Astrocyte (in vitro differentiated cells and primary cell): ENCODE data around the gene TIGAR. TPM values are rescaled to one million over a fixed set of nuclear protein-coding genes. Genes with fewer than 3 reads are reported as not detected.

Experiments
- DNase-seq: peaks from one replicate; pipeline ENCODE4 v3.0.0-alpha.2; 2010; ENCODE audit warnings: low read depth
- FAIRE-seq: peaks from 2 replicates; lab custom pipeline; 2011; peaks lifted over from hg19 to GRCh38; lab: Jason Lieb, UNC
- H2AFZ ChIP-seq: 2 replicates; pipeline ENCODE4 v1.6.0; 2012; ENCODE audit warnings: low read depth, low read length, inconsistent platforms
- H3K27ac ChIP-seq: 2 replicates; pipeline ENCODE4 v1.5.1; 2011; ENCODE audit warnings: low read depth, low read length, inconsistent platforms
- H3K27me3 ChIP-seq: 2 replicates; pipeline ENCODE4 v1.6.0; 2011; ENCODE audit warnings: low read length, inconsistent platforms; ENCODE audit not compliant: insufficient read depth
- H3K36me3 ChIP-seq: 2 replicates; pipeline ENCODE4 v1.5.1; 2011; ENCODE audit warnings: low read length, inconsistent platforms; ENCODE audit not compliant: insufficient read depth
- H3K4me1 ChIP-seq: 2 replicates; pipeline ENCODE4 v1.5.1; 2011; ENCODE audit warnings: low read length, inconsistent platforms; ENCODE audit not compliant: insufficient read depth
- H3K4me2 ChIP-seq: 2 replicates; pipeline ENCODE4 v1.6.0; 2012; ENCODE audit warnings: low read length, inconsistent platforms
- H3K4me3 ChIP-seq: 2 replicates; pipeline ENCODE4 v1.5.1; 2011; ENCODE audit warnings: low read depth, mild to moderate bottlenecking, low read length, inconsistent platforms; ENCODE audit not compliant: insufficient read depth
- H3K79me2 ChIP-seq: 2 replicates; pipeline ENCODE4 v1.6.0; 2012; ENCODE audit warnings: mild to moderate bottlenecking, low read length, inconsistent platforms; ENCODE audit not compliant: insufficient read depth
- H3K9ac ChIP-seq: 2 replicates; pipeline ENCODE4 v1.6.0; 2012; ENCODE audit warnings: mild to moderate bottlenecking, low read length, inconsistent platforms
- H3K9me3 ChIP-seq: 2 replicates; pipeline ENCODE4 v1.5.1; 2012; ENCODE audit warnings: low read depth, mild to moderate bottlenecking, low read length, inconsistent platforms; ENCODE audit not compliant: insufficient read depth
- H4K20me1 ChIP-seq: 2 replicates; pipeline ENCODE4 v1.6.0; 2012; ENCODE audit warnings: low read length, inconsistent platforms; ENCODE audit not compliant: insufficient read depth
- H3K27ac Mint-ChIP-seq: one replicate; pipeline ENCODE4 v1.8.0; 2021; ENCODE audit warnings: mild to moderate bottlenecking, mixed read lengths; ENCODE audit not compliant: unreplicated experiment
- H3K27me3 Mint-ChIP-seq: one replicate; pipeline ENCODE4 v1.8.0; 2021; ENCODE audit warnings: low read depth, mixed read lengths; ENCODE audit not compliant: unreplicated experiment
- H3K36me3 Mint-ChIP-seq: one replicate; pipeline ENCODE4 v1.8.0; 2021; ENCODE audit warnings: low read depth, mixed read lengths; ENCODE audit not compliant: unreplicated experiment
- H3K4me1 Mint-ChIP-seq: one replicate; pipeline ENCODE4 v1.8.0; 2021; ENCODE audit warnings: low read depth, mixed read lengths; ENCODE audit not compliant: unreplicated experiment
- H3K4me3 Mint-ChIP-seq: one replicate; pipeline ENCODE4 v1.8.0; 2021; ENCODE audit warnings: mild to moderate bottlenecking, moderate library complexity, mixed read lengths; ENCODE audit not compliant: unreplicated experiment
- H3K9me3 Mint-ChIP-seq: one replicate; pipeline ENCODE4 v1.8.0; 2021; ENCODE audit warnings: mild to moderate bottlenecking, mixed read lengths; ENCODE audit not compliant: unreplicated experiment
- CTCF ChIP-seq: IDR thresholded peaks from 2 replicates; pipeline ENCODE4 v1.5.1; 2011; ENCODE audit warnings: low read depth, mild to moderate bottlenecking, inconsistent platforms, low read length, moderate library complexity; ENCODE audit not compliant: insufficient read depth
- EZH2 ChIP-seq: IDR thresholded peaks from 2 replicates; pipeline ENCODE4 v1.6.1; 2012; ENCODE audit warnings: mild to moderate bottlenecking, low read length, inconsistent platforms; ENCODE audit not compliant: insufficient read depth
- total RNA-seq: library from RNA; stranded (reverse); gene quantifications from 2 replicates; pipeline ENCODE4 v1.2.1, GENCODE V29; 2021

TIGAR gene
- total RNA-seq, 1 donor from 2014 or later, result 91.7 TPM

- peak overlapping the region; percentile 98 for H3K27ac Mint-ChIP-seq
Measured at GRCh38 chr12:4276524-4277204, 44.3 kb upstream of the TIGAR start.

DNA sequence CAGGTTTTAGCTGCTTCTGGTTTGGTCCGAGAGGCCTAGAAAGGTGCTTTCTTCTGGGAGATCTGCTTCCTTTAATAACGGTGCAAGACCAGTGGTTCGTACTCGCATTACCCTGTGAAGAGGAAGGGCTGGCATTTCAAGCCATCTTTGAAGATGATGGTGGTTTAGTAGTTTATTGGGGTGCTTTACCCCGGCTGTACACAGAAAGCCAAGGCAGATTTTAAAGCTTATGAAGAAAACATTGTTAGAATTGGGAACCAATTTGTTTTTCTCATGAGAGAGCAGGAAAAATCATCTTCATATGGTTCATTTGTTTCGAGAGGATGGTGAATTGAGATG lies 43.8 kb upstream of the TIGAR start:
- H3K9ac ChIP-seq, result peak overlapping the region; percentile 35
- Mint-ChIP-seq H3K9me3 (no peaks in the 10 kb centered on the region), H3K4me1 (peaks cover 48% of the 10 kb centered on the region), H3K27ac (peak overlapping the region; percentile 98), H3K36me3 (peaks cover 36% of the 10 kb centered on the region), H3K27me3 (no peaks in the 10 kb centered on the region), H3K4me3 (peak overlapping the region; percentile 98)
- peaks cover 65% of the 10 kb centered on the region for H3K27me3 ChIP-seq
- no peaks in the 10 kb centered on the region for H3K9me3 ChIP-seq
- no peak overlapping the region for H3K4me3 ChIP-seq
- H3K4me2 ChIP-seq, result peak overlapping the region; percentile 43
- TF ChIP-seq EZH2 (no peak), CTCF (no peak)
- H3K36me3 ChIP-seq, result no peaks in the 10 kb centered on the region
- peaks cover 33% of the 10 kb centered on the region for H4K20me1 ChIP-seq
- H3K79me2 ChIP-seq, result no peaks in the 10 kb centered on the region
- H2AFZ ChIP-seq, result no peak overlapping the region
- FAIRE-seq (no peak), DNase-seq (no peak)
- no peak overlapping the region for H3K27ac ChIP-seq
- H3K4me1 ChIP-seq, result peaks cover 18% of the 10 kb centered on the region

More at GRCh38 chr12:4276524-4277204, 44.3 kb upstream of the TIGAR start:
- Histone ChIP-seq H3K9ac (peak overlapping the region; percentile 35), H3K4me2 (peak overlapping the region; percentile 43), H4K20me1 (peaks cover 32% of the 10 kb centered on the region), H2AFZ (no peak overlapping the region), H3K4me1 (peaks cover 19% of the 10 kb centered on the region), H3K27ac (no peak overlapping the region), H3K27me3 (peaks cover 68% of the 10 kb centered on the region), H3K4me3 (no peak overlapping the region), H3K79me2 (no peaks in the 10 kb centered on the region), H3K9me3 (no peaks in the 10 kb centered on the region), H3K36me3 (no peaks in the 10 kb centered on the region)
- TF ChIP-seq EZH2 (peak; percentile 6), CTCF (peak; percentile 85)
- H3K4me1 Mint-ChIP-seq, result peaks cover 44% of the 10 kb centered on the region
- DNase-seq, result peak; percentile 65
- H3K27me3 Mint-ChIP-seq, result no peaks in the 10 kb centered on the region
- peaks cover 34% of the 10 kb centered on the region for H3K36me3 Mint-ChIP-seq
- H3K9me3 Mint-ChIP-seq, result no peaks in the 10 kb centered on the region
- H3K4me3 Mint-ChIP-seq, result peak overlapping the region; percentile 98
- FAIRE-seq, result peak; percentile 26

DNA sequence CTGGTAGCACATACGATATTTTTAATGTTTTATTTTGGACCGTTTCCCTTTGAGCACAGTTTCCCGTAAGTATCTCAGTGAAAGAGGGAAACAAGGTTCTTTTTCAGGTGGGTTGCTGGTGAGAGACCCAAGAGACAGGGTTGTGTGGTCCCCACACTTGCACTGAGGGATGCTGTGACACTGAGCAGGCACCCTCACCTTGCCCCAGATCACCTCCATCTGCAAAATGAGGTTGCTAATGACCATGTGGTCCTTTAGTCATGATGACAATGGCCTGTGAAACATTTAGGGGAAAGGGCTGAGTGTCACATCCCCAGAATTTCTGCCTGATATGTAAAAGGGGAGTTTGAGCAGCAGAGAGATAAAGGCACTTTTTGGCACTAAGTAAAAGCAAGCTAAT lies 43.2 kb upstream of the TIGAR start:
- Mint-ChIP-seq H3K9me3 (no peaks in the 10 kb centered on the region), H3K4me3 (peak overlapping the region; percentile 98), H3K4me1 (peaks cover 48% of the 10 kb centered on the region), H3K27ac (peak overlapping the region; percentile 70), H3K27me3 (no peaks in the 10 kb centered on the region), H3K36me3 (peaks cover 40% of the 10 kb centered on the region)
- Histone ChIP-seq H3K79me2 (no peaks in the 10 kb centered on the region), H4K20me1 (peaks cover 36% of the 10 kb centered on the region), H3K27me3 (peaks cover 58% of the 10 kb centered on the region), H3K9me3 (no peaks in the 10 kb centered on the region), H3K36me3 (no peaks in the 10 kb centered on the region), H2AFZ (no peak overlapping the region), H3K9ac (no peak overlapping the region), H3K4me2 (no peak overlapping the region), H3K27ac (no peak overlapping the region), H3K4me3 (no peak overlapping the region), H3K4me1 (peaks cover 13% of the 10 kb centered on the region)
- TF ChIP-seq EZH2, result no peak
- no peak for TF ChIP-seq CTCF
- FAIRE-seq, result no peak
- DNase-seq, result no peak
